Measurements from ENCODE around the gene SLX9. TPM values are rescaled to one million over a fixed set of nuclear protein-coding genes. Genes with fewer than 3 reads are reported as not detected.
A peak's percentile ranks its signal among the peaks of the same experiment; 100 is the strongest.

Gene SLX9
- total RNA-seq, 6 experiments from 2014 or later = 15.0 to 27.9 (median 17.1) TPM

DNA sequence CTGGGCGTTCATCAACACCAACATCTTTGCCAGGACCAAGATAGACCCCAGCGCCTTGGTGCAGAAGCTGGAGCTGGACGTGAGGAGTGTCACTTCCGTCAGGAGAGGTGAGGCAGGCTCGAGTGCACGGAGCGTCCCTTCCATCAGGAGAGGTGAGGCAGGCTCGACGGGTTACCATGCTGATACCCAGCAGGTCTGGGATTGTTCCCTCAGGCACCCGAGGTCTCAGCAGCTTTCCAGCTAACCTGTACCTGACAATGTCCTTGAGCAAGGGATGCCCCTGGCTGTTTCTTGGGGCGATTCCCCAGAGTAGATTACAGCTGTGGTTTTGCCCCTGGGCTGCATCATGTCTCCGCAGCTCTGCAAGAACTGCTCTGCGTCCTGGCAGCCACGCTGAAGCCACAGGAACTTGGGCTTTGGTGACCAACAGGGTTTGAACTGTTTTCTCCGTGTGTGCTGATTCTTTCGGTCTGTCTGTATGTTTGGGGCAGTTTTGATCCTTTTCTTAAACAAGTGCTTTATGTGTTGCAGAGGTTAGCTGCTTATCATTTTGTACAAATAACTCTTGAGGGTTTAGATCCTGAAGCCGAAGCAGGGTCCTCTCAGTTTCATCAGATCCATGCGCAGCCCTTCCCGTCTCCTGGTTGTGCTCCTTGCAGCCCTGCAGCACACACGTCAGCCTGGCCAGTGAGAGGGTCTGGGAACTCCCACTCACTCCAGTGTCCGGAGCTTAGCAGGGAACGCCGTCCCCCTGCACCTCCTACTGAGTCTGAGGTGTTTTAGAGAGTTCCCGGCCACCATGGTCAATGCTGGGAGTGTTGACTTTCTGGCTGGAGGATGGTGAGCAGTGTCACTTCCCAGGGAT, 4.1 kb downstream of the SLX9 start:
- ATAC-seq = no peak
- intact Hi-C loops (cut with DNase I) = no loop called here
- Histone ChIP-seq H3K27ac (no peak overlapping the region), H3K4me1 (peaks cover 0 to 23% (median 11%) of the 10 kb centered on the region in 4 donors), H3K4me3 (no peak overlapping the region), H3K9me3 (no peaks in the 10 kb centered on the region), H3K27me3 (no peaks in the 10 kb centered on the region), H3K36me3 (peaks cover 0 to 8% (median 4%) of the 10 kb centered on the region in 4 donors)
- 83% methylated on average over 17 of the region's 24 CpGs for WGBS (ENCODE audit: insufficient coverage, low coverage, low lambda C conversion rate, missing lambda C conversion rate)
- no peak for TF ChIP-seq POLR2A (IDR thresholded peaks at IDR 0.05)
- TF ChIP-seq, protein P1, sequence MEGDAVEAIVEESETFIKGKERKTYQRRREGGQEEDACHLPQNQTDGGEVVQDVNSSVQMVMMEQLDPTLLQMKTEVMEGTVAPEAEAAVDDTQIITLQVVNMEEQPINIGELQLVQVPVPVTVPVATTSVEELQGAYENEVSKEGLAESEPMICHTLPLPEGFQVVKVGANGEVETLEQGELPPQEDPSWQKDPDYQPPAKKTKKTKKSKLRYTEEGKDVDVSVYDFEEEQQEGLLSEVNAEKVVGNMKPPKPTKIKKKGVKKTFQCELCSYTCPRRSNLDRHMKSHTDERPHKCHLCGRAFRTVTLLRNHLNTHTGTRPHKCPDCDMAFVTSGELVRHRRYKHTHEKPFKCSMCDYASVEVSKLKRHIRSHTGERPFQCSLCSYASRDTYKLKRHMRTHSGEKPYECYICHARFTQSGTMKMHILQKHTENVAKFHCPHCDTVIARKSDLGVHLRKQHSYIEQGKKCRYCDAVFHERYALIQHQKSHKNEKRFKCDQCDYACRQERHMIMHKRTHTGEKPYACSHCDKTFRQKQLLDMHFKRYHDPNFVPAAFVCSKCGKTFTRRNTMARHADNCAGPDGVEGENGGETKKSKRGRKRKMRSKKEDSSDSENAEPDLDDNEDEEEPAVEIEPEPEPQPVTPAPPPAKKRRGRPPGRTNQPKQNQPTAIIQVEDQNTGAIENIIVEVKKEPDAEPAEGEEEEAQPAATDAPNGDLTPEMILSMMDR (IDR thresholded peaks at IDR 0.05) = no peak
- DNase-seq = peak in 1 of 3 donors; percentile 30

DNA sequence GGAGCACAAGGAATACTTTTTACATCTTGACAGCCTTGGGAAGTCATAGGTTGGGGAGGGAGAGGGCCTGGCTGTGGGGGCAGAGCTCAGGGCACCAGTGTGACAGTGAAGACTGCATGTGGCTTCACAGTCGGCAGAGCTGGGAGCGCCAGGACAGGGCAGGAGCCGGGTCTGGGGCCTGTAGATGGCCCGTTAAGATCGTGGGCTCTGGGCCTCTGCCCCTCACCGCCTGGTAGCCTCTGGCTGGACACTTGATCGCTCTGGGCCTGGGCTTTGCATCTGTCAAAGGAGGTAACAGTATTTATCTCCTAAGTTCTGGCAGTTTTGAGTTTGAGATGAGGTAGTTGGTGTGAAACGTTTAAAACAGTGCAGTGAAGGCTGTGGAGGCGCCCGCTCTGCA, 4.8 kb downstream of the SLX9 start:
- Histone ChIP-seq H3K4me3 (no peak overlapping the region), H3K36me3 (peaks cover 0 to 8% (median 4%) of the 10 kb centered on the region in 4 donors), H3K9me3 (no peaks in the 10 kb centered on the region), H3K4me1 (peaks cover 0 to 18% (median 8%) of the 10 kb centered on the region in 4 donors), H3K27ac (no peak overlapping the region), H3K27me3 (no peaks in the 10 kb centered on the region)
- DNase-seq (no peak), ATAC-seq (no peak)
- TF ChIP-seq POLR2A (IDR thresholded peaks at IDR 0.05) = no peak
- TF ChIP-seq, protein P1 (IDR thresholded peaks at IDR 0.05) = no peak
- intact Hi-C loops (cut with DNase I) = no loop called here
- 100% methylated on average over 2 of the region's 10 CpGs for WGBS (ENCODE audit: insufficient coverage, low coverage, low lambda C conversion rate, missing lambda C conversion rate)

DNA sequence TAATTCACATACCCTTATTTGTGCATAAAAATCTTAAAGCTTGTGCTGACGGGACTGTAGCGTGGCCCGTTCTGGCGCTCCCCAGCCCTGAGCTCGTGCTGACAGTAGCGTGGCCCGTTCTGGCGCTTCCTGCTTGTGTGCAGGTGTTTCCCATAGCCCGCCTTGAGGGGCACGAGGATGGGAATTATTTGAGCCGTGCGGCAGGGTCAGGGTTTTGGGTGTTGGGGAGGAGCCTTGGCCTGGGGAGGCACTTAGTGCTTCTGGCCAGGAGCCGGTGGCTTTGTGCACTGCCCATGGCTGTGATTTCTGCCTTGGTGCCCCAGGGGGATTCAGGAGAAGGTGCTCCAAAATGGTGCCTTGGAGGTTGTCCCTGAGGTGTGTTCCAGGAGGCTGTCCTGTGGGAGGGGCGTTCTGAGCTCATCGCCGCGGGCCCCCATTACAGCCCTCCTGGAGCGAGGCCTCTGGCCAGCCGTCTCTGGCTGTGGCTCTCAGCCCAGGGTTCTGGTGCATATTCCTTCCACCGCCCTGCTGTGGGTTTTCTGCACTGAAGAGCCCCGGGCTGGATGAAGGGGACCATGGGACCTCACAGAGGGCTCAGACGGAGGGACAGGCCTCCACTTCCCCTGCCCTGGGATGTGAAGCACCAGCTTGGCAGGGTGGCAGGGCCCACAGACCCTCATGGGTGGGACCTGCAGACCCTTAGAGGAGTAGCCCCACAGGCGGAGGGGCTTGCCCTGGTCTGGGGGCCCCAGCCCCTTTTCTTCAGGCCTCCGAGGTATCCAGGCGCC, 6.6 kb downstream of the SLX9 start:
- WGBS (ENCODE audit: insufficient coverage, low coverage, low lambda C conversion rate, missing lambda C conversion rate) = 94% methylated on average over 4 of the region's 25 CpGs
- TF ChIP-seq, protein P1 (IDR thresholded peaks at IDR 0.05) = no peak
- no peaks in the 10 kb centered on the region for H3K9me3 ChIP-seq
- peaks cover 0 to 8% (median 4%) of the 10 kb centered on the region in 4 donors for H3K36me3 ChIP-seq
- intact Hi-C loops (cut with DNase I) = no loop called here
- ATAC-seq (no peak), DNase-seq (peak in 1 of 3 donors; percentile 44)
- H3K27me3 ChIP-seq = no peaks in the 10 kb centered on the region
- peaks cover 0 to 18% (median 5%) of the 10 kb centered on the region in 4 donors for H3K4me1 ChIP-seq
- H3K27ac ChIP-seq = no peak overlapping the region
- H3K4me3 ChIP-seq = no peak overlapping the region

DNA sequence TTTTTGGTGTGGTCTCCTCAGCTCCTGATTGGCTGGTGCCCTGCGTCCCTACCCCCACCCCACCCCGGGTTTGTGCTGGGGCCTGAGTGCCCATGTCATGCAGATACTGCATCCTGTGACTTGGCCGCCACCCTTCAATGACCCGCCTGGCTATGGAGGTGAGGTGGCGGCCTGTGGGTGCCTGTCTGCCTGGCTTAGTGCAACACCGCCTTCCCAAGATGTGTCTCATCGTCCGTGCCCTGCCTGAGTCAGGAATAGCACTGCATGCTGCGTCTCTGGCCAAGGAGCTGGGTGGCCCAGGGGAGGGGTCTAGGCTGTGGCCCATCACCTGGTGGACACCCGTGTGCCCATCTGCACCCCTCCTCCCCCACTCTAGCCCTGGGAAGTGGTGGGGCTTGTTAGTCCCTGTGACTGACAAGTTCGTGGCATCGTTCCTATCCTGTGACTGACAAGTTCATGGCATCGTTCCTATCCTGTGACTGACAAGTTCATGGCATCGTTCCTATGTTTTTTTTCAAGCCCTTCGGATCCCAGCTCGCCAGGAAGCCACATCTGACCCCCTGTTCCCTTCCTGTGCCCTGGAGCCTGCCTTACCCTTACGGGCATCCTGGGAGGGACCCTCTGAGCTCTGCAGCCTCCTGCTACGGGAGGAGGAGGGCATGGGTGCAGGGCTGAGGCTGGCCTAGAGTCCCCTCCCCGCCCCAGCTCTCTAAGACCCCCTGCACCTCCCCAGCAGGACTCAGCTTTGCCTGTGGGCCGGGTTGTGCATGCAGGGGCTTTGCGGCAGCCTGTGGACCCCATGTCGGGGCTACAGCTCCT, 7.5 kb downstream of the SLX9 start:
- no peak for ATAC-seq
- peaks cover 0 to 8% (median 4%) of the 10 kb centered on the region in 4 donors for H3K36me3 ChIP-seq

More for the DNA sequence above, 7.5 kb downstream of the SLX9 start:
- Histone ChIP-seq H3K9me3 (no peaks in the 10 kb centered on the region), H3K27me3 (no peaks in the 10 kb centered on the region), H3K4me3 (no peak overlapping the region), H3K4me1 (peaks cover 0 to 18% (median 5%) of the 10 kb centered on the region in 4 donors), H3K27ac (no peak overlapping the region)
- peak in 1 of 3 donors; percentile 56 for DNase-seq
- intact Hi-C loops (cut with DNase I) = no loop called here
- WGBS (ENCODE audit: insufficient coverage, low coverage, low lambda C conversion rate, missing lambda C conversion rate) = 18% methylated on average over 5 of the region's 22 CpGs
- TF ChIP-seq POLR2A (IDR thresholded peaks at IDR 0.05) = no peak

Data from right lobe of liver (tissue), 6 donors.